ENCODE data around the gene CCR6. TPM values are rescaled to one million over a fixed set of nuclear protein-coding genes. Genes with fewer than 3 reads are reported as not detected.

CCR6 gene
- total RNA-seq, 4 donors from 2014 or later = 1.3 TPM; not detected in 3

- in situ Hi-C loops (cut with MboI; ENCODE audit: low pct_ligation_motif_present in 1 of 4, low pct_unique_long_range_greater_than_20kb in 1 of 4, low sequenced_read_pairs in 3 of 4) = loop anchor here in 3 of 4 donors (25.0 kb wide), 3 partner anchors 114 to 364 kb away; no protein-coding TSS in a partner anchor
- Histone ChIP-seq H3K36me3 (no peaks in the 10 kb centered on the region), H3K27me3 (no peaks in the 10 kb centered on the region), H3K9me3 (no peaks in the 10 kb centered on the region), H3K4me3 (no peak overlapping the region), H3K4me1 (peaks cover 0 to 16% (median 6%) of the 10 kb centered on the region in 4 donors), H3K27ac (no peak overlapping the region)
- intact Hi-C loops (cut with DNase I; ENCODE audit: low total_unique reads) = no loop called here
- no peak for TF ChIP-seq POLR2AphosphoS5 (IDR thresholded peaks at IDR 0.05)
- TF ChIP-seq EP300 (IDR thresholded peaks at IDR 0.05; ENCODE audit: low read depth) = no peak
- no peak for TF ChIP-seq POLR2A (IDR thresholded peaks at IDR 0.05)
- no peak for TF ChIP-seq CTCF (IDR thresholded peaks at IDR 0.05)
- no peak for DNase-seq
- 92 to 97% methylated on average over 3 of the region's 3 CpGs for WGBS, 2 donors (ENCODE audit: low coverage in 1 of 2)
These were observed 3.0 kb downstream of the CCR6 start for GRCh38 chr6:167125855-167126349.

DNA sequence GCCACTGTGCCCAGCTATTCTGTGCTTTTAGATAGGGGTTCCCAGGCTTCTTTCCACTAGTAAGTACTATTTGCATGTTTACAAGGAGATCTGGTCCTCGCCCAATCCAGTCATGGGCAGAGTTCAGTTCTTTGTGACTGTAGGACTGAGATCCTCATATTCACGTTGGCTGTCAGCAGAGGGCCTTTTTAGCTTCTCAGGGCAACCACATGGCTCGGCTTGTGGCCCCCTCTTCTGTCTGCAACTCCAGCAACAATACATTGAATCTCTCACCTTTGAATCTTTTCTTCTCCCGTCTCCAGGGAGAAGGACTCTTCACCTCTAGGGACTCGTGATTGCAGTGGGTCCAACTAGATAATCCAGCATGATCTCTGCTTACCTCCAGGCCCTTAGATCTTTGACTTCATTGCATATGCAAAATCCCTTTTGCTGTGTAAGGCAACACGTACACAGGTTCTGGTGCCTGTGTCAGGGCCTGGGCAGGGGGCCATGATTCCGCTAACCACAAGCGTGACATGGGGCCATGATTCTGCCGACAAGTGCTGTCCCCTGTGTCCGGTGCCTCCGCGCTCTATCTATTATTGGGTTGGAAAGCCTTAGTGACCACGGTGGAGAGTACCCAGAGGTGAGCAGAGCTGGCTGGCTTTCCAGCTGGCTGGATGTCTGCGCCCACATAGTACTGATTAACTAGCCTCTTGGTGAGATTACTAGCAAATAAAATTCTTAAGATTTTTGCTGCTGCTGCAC, 5.1 kb downstream of the CCR6 start:
- 86 to 91% methylated on average over 12 to 14 of the region's 14 CpGs for WGBS, 2 donors (ENCODE audit: low coverage in 1 of 2)
- no peak for DNase-seq
- TF ChIP-seq POLR2A (IDR thresholded peaks at IDR 0.05) = no peak
- Histone ChIP-seq H3K9me3 (no peaks in the 10 kb centered on the region), H3K4me3 (no peak overlapping the region), H3K36me3 (no peaks in the 10 kb centered on the region), H3K27ac (no peak overlapping the region), H3K4me1 (peaks cover 0 to 8% (median 3%) of the 10 kb centered on the region in 4 donors), H3K27me3 (no peaks in the 10 kb centered on the region)
- in situ Hi-C loops (cut with MboI; ENCODE audit: low pct_ligation_motif_present in 1 of 4, low pct_unique_long_range_greater_than_20kb in 1 of 4, low sequenced_read_pairs in 3 of 4) = loop anchor here in 3 of 4 donors (25.0 kb wide), 3 partner anchors 116 to 366 kb away; no protein-coding TSS in a partner anchor
- intact Hi-C loops (cut with DNase I; ENCODE audit: low total_unique reads) = no loop called here

- no peaks in the 10 kb centered on the region for H3K36me3 ChIP-seq
- H3K4me1 ChIP-seq = no peaks in the 10 kb centered on the region
- no peak overlapping the region for H3K27ac ChIP-seq
- TF ChIP-seq POLR2AphosphoS5 (IDR thresholded peaks at IDR 0.05) (no peak), POLR2A (IDR thresholded peaks at IDR 0.05) (no peak), CTCF (IDR thresholded peaks at IDR 0.05) (no peak), EP300 (IDR thresholded peaks at IDR 0.05; ENCODE audit: low read depth) (no peak)
- no peak for DNase-seq
- in situ Hi-C loops (cut with MboI; ENCODE audit: low pct_ligation_motif_present in 1 of 4, low pct_unique_long_range_greater_than_20kb in 1 of 4, low sequenced_read_pairs in 3 of 4) = loop anchor here in 3 of 4 donors (25.0 kb wide), 3 partner anchors 117 to 367 kb away; no protein-coding TSS in a partner anchor
- intact Hi-C loops (cut with DNase I; ENCODE audit: low total_unique reads) = no loop called here
- no peaks in the 10 kb centered on the region for H3K9me3 ChIP-seq
- H3K27me3 ChIP-seq = no peaks in the 10 kb centered on the region
- H3K4me3 ChIP-seq = no peak overlapping the region
- 69 to 82% methylated on average over 2 to 6 of the region's 6 CpGs for WGBS, 2 donors (ENCODE audit: low coverage in 1 of 2)
These were observed 6.3 kb downstream of the CCR6 start for GRCh38 chr6:167129159-167129558.

- H3K4me3 ChIP-seq = no peak overlapping the region
- H3K36me3 ChIP-seq = no peaks in the 10 kb centered on the region
- no peaks in the 10 kb centered on the region for H3K27me3 ChIP-seq
- H3K4me1 ChIP-seq = no peaks in the 10 kb centered on the region
- WGBS, 2 donors (ENCODE audit: low coverage in 1 of 2) = 86 to 95% methylated on average over 3 to 4 of the region's 4 CpGs
- in situ Hi-C loops (cut with MboI; ENCODE audit: low pct_ligation_motif_present in 1 of 4, low pct_unique_long_range_greater_than_20kb in 1 of 4, low sequenced_read_pairs in 3 of 4) (loop anchor here in 3 of 4 donors (25.0 kb wide), 3 partner anchors 117 to 367 kb away; no protein-coding TSS in a partner anchor), intact Hi-C loops (cut with DNase I; ENCODE audit: low total_unique reads) (no loop called here)
- H3K27ac ChIP-seq = no peak overlapping the region
- TF ChIP-seq CTCF (IDR thresholded peaks at IDR 0.05) = no peak
- no peak for DNase-seq
- no peaks in the 10 kb centered on the region for H3K9me3 ChIP-seq
These were observed 6.7 kb downstream of the CCR6 start for GRCh38 chr6:167129562-167129961.
